Thoracic aorta (tissue), 2 donors: ENCODE results near the gene ATF1. TPM values are rescaled to one million over a fixed set of nuclear protein-coding genes. Genes with fewer than 3 reads are reported as not detected.
"Not testable (repeated sequence)": the region's sequence is repeated elsewhere in the genome, so short reads cannot be mapped to it uniquely, and the experiment has no call there.

ENCODE experiments used
- ATAC-seq: fragments of 150-250 bp; one replicate; pipeline ENCODE4 v1.8.0; 2017; ENCODE audit warnings: low read depth; ENCODE audit not compliant: insufficient number of reproducible peaks, low FRiP score
- DNase-seq: peaks from one replicate; pipeline ENCODE4 v3.0.0-alpha.2; 2020; ENCODE audit warnings: low spot score
- H3K27ac ChIP-seq, 2 donors: fragments of 200-600 bp; sonication (generic); 1 replicate in 1 of 2; 2 replicates in 1 of 2; pipeline ENCODE4 v1.5.1; 2016; ENCODE audit warnings: mild to moderate bottlenecking in 2 of 2, moderate library complexity in 2 of 2
- H3K27me3 ChIP-seq: fragments of 200-600 bp; sonication (generic); replicated peaks from 2 replicates; pipeline ENCODE4 v1.6.0; 2016; ENCODE audit warnings: mild to moderate bottlenecking; ENCODE audit not compliant: insufficient read depth
- H3K36me3 ChIP-seq: fragments of 200-600 bp; sonication (generic); one replicate; pipeline ENCODE4 v1.5.1; 2016
- H3K4me1 ChIP-seq, 2 donors: fragments of 200-600 bp; sonication (generic); 1 replicate in 1 of 2; 2 replicates in 1 of 2; pipeline versions ENCODE4 v1.5.1 to v1.6.0; 2016; ENCODE audit warnings: low read depth in 2 of 2, mild to moderate bottlenecking in 1 of 2; ENCODE audit not compliant: control insufficient read depth in 1 of 2
- H3K4me3 ChIP-seq: fragments of 200-600 bp; sonication (generic); 2 replicates; pipeline ENCODE4 v1.5.1; 2016; ENCODE audit warnings: mild to moderate bottlenecking
- H3K9me3 ChIP-seq: fragments of 200-600 bp; sonication (generic); 2 replicates; pipeline ENCODE4 v1.5.1; 2016
- CTCF ChIP-seq: fragments of 200-600 bp; sonication (generic); IDR thresholded peaks from one replicate; pipeline ENCODE4 v1.5.1; 2019; ENCODE audit warnings: antibody characterized with exemption
- total RNA-seq, 2 donors: library from RNA; depleted of rRNA; stranded (reverse); fragments of >200 nt; gene quantifications; one replicate each; pipeline versions ENCODE4 v1.1.0 to v1.2.3, GENCODE V29; 2016

The ATF1 gene
- total RNA-seq, 2 donors from 2014 or later = 14.7 to 21.0 TPM

- Histone ChIP-seq H3K36me3 (no peaks in the 10 kb centered on the region), H3K4me1 (peaks cover 0 to 13% of the 10 kb centered on the region in 2 donors), H3K4me3 (no peak overlapping the region), H3K9me3 (peaks cover 4% of the 10 kb centered on the region), H3K27me3 (no peaks in the 10 kb centered on the region), H3K27ac (no peak overlapping the region)
- TF ChIP-seq CTCF = no peak
- no peak for ATAC-seq
- DNase-seq = no peak
Observed at GRCh38 chr12:50828886-50829285, 65.0 kb downstream of the ATF1 start.

- not testable (repeated sequence) for H3K4me3 ChIP-seq, H3K4me1 ChIP-seq, H3K9me3 ChIP-seq, H3K36me3 ChIP-seq, ATAC-seq, DNase-seq, H3K27me3 ChIP-seq, H3K27ac ChIP-seq
Observed at GRCh38 chr12:50833801-50834200, 69.9 kb downstream of the ATF1 start.

- H3K4me1 ChIP-seq = no peaks in the 10 kb centered on the region
- no peaks in the 10 kb centered on the region for H3K9me3 ChIP-seq
- H3K27ac ChIP-seq = no peak overlapping the region
- no peak for DNase-seq
- H3K27me3 ChIP-seq = no peaks in the 10 kb centered on the region
- H3K4me3 ChIP-seq = no peak overlapping the region
- no peak for ATAC-seq
- no peaks in the 10 kb centered on the region for H3K36me3 ChIP-seq
- no peak for TF ChIP-seq CTCF
Observed at GRCh38 chr12:50839042-50839441, 75.1 kb downstream of the ATF1 start.

GRCh38 chr12:50840809-50841487 is 77.0 kb downstream of the ATF1 start:
- no peak for ATAC-seq
- no peaks in the 10 kb centered on the region for H3K36me3 ChIP-seq
- no peaks in the 10 kb centered on the region for H3K27me3 ChIP-seq
- TF ChIP-seq CTCF = no peak
- no peaks in the 10 kb centered on the region for H3K9me3 ChIP-seq
- H3K27ac ChIP-seq = no peak overlapping the region
- no peaks in the 10 kb centered on the region for H3K4me1 ChIP-seq
- DNase-seq = no peak
- no peak overlapping the region for H3K4me3 ChIP-seq

GRCh38 chr12:50841716-50842531 is 78.0 kb downstream of the ATF1 start:
- Histone ChIP-seq H3K27me3 (no peaks in the 10 kb centered on the region), H3K9me3 (no peaks in the 10 kb centered on the region), H3K36me3 (no peaks in the 10 kb centered on the region), H3K4me3 (no peak overlapping the region), H3K27ac (no peak overlapping the region), H3K4me1 (no peaks in the 10 kb centered on the region)
- ATAC-seq = no peak
- TF ChIP-seq CTCF = no peak
- DNase-seq = no peak
